ENCODE results near the gene CXCR4. TPM values are rescaled to one million over a fixed set of nuclear protein-coding genes. Genes with fewer than 3 reads are reported as not detected.

The CXCR4 gene
- polyA plus RNA-seq, 1 of the 3 experiments (the other 2 are of a cell fraction): 0.48 TPM

DNA sequence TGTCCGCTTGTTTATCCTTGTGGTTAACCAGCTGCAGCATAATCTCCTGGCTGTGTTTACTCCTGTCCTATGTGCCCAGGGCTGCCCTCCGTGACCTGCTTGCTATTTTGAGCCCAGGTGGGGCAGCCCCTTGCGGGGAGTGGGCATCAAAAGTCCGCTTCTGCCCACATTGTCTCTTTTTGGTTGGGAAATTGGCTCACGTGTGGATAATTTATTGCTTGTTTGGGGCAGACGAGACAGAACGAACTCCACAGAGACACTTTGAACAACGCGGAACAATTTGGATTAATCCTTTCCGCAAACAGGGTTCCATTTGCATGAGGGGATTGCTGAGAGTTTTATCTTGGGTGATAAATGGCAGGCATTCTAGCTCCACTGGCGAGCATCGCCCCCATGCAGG lies 8.1 kb upstream of the CXCR4 start (continued):
- TF ChIP-seq SIN3A (IDR thresholded peaks at IDR 0.05; ENCODE audit: borderline replicate concordance, low read depth, low read length) (no peak), YY1 (IDR thresholded peaks at IDR 0.05; ENCODE audit: low read depth) (no peak), MEF2A (IDR thresholded peaks at IDR 0.05; ENCODE audit: borderline replicate concordance, low read depth) (no peak), MXI1 (IDR thresholded peaks at IDR 0.05; ENCODE audit: low read depth, low read length) (no peak), EP300 (IDR thresholded peaks at IDR 0.05; ENCODE audit: borderline replicate concordance in 1 of 2, low read depth in 1 of 2, low read length in 1 of 2) (no peak)
- TF ChIP-seq, protein P1, sequence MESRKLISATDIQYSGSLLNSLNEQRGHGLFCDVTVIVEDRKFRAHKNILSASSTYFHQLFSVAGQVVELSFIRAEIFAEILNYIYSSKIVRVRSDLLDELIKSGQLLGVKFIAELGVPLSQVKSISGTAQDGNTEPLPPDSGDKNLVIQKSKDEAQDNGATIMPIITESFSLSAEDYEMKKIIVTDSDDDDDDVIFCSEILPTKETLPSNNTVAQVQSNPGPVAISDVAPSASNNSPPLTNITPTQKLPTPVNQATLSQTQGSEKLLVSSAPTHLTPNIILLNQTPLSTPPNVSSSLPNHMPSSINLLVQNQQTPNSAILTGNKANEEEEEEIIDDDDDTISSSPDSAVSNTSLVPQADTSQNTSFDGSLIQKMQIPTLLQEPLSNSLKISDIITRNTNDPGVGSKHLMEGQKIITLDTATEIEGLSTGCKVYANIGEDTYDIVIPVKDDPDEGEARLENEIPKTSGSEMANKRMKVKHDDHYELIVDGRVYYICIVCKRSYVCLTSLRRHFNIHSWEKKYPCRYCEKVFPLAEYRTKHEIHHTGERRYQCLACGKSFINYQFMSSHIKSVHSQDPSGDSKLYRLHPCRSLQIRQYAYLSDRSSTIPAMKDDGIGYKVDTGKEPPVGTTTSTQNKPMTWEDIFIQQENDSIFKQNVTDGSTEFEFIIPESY (IDR thresholded peaks at IDR 0.05; ENCODE audit: borderline replicate concordance, low read depth): no peak
- TF ChIP-seq, protein P2, sequence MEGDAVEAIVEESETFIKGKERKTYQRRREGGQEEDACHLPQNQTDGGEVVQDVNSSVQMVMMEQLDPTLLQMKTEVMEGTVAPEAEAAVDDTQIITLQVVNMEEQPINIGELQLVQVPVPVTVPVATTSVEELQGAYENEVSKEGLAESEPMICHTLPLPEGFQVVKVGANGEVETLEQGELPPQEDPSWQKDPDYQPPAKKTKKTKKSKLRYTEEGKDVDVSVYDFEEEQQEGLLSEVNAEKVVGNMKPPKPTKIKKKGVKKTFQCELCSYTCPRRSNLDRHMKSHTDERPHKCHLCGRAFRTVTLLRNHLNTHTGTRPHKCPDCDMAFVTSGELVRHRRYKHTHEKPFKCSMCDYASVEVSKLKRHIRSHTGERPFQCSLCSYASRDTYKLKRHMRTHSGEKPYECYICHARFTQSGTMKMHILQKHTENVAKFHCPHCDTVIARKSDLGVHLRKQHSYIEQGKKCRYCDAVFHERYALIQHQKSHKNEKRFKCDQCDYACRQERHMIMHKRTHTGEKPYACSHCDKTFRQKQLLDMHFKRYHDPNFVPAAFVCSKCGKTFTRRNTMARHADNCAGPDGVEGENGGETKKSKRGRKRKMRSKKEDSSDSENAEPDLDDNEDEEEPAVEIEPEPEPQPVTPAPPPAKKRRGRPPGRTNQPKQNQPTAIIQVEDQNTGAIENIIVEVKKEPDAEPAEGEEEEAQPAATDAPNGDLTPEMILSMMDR (IDR thresholded peaks at IDR 0.05): no peak

DNA sequence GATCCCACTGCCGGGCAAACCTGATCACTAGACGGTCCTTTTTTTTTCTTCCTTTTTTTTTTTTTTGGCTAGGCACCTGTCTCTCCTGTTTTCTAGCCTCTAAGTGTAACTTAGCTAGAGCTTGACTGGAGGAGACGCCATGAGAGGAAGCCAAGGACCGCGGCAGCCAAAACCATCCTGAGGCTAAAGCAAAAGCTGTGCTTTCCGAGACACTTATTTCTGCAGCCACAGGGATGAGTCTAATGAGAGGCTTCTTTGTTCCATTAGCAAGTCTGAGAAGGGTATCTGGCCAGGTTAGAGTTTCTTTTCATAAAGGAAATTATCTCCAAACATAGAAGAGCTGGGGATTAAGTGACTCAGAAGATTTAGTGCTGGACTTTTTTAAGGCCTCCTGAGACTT lies 7.3 kb upstream of the CXCR4 start:
- H3K9me3 ChIP-seq: no peaks in the 10 kb centered on the region
- H3F3A ChIP-seq (replicated peaks; ENCODE audit: insufficient read depth): no peaks in the 10 kb centered on the region
- H3K36me3 ChIP-seq (replicated peaks in 1 of 2; ENCODE audit: control insufficient read depth in 1 of 2, insufficient read depth in 2 of 2, low read length in 1 of 2): no peaks in the 10 kb centered on the region
- H3K27me3 ChIP-seq (ENCODE audit: insufficient read depth): peaks cover 7% of the 10 kb centered on the region; the same call in 1 of the 2 replicates
- no peak for DNase-seq
- H3K9ac ChIP-seq: no peak overlapping the region
- no peak overlapping the region for H3K27ac ChIP-seq (ENCODE audit: low read depth in 2 of 2, low read length in 1 of 2)
- H2AFZ ChIP-seq (ENCODE audit: low read depth): no peak overlapping the region
- H4K20me1 ChIP-seq (ENCODE audit: insufficient read depth): no peaks in the 10 kb centered on the region
- no peak for TF ChIP-seq NFIC (IDR thresholded peaks at IDR 0.05; ENCODE audit: borderline replicate concordance)
- TF ChIP-seq POLR2AphosphoS5 (IDR thresholded peaks at IDR 0.05; ENCODE audit: low read depth, low read length): no peak
- TF ChIP-seq RFX5 (IDR thresholded peaks at IDR 0.05; ENCODE audit: low read length): no peak
- no peak overlapping the region for H3K4me3 ChIP-seq (ENCODE audit: low read depth in 2 of 2, low read length in 1 of 2)
- CTCF ChIA-PET: interaction anchor here (0.6 kb wide), 1 partner anchor 205 kb away, joined by 3 read pairs; no protein-coding TSS in a partner anchor
- H3K9me2 ChIP-seq: no peaks in the 10 kb centered on the region
- no peaks in the 10 kb centered on the region for H3K79me2 ChIP-seq (ENCODE audit: insufficient read depth)
- H3K4me2 ChIP-seq: no peak overlapping the region
- POLR2A ChIA-PET: no interaction called here
- H3K4me1 ChIP-seq (ENCODE audit: control insufficient read depth in 1 of 2, insufficient read depth in 2 of 2, low read depth in 1 of 2, low read length in 1 of 2): peaks cover 0 to 2% of the 10 kb centered on the region in 2 experiments; a peak in 2 of 4 replicates
- WGBS (ENCODE audit: low lambda C conversion rate): 52% methylated on average over 6 of the region's 6 CpGs

DNA sequence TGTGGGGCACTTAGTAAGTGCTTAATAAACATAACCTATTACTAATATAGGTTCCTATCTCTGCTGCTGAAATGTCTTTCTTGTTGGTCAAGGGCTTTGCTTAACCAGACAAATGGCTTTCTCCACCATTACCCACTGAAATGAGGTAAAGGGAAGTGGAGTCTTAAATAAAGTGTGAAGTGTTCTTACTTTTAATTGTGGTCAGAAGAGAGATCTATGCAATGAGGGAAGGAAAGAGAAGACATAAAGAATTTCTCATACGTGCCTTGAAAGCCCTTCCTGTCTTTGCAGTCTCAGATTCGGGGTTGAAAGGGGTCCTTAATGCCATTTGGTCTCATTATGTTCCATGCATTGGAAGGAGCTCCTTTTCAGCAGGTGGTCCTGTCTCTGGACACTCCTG lies 6.9 kb upstream of the CXCR4 start:
- H3K9me3 ChIP-seq: no peaks in the 10 kb centered on the region
- H3K4me3 ChIP-seq (ENCODE audit: low read depth in 2 of 2, low read length in 1 of 2): no peak overlapping the region
- H3K27ac ChIP-seq (ENCODE audit: low read depth in 2 of 2, low read length in 1 of 2): no peak overlapping the region
- H3K27me3 ChIP-seq (ENCODE audit: insufficient read depth): peaks cover 11% of the 10 kb centered on the region; the same call in 1 of the 2 replicates
- no peaks in the 10 kb centered on the region for H3K36me3 ChIP-seq (replicated peaks in 1 of 2; ENCODE audit: control insufficient read depth in 1 of 2, insufficient read depth in 2 of 2, low read length in 1 of 2)
- 8% methylated on average over 2 of the region's 2 CpGs for WGBS (ENCODE audit: low lambda C conversion rate)
- H3K4me2 ChIP-seq: no peak overlapping the region
- H3K9ac ChIP-seq: no peak overlapping the region
- DNase-seq: no peak
- no peaks in the 10 kb centered on the region for H3K79me2 ChIP-seq (ENCODE audit: insufficient read depth)
- POLR2A ChIA-PET: no interaction called here
- H4K20me1 ChIP-seq (ENCODE audit: insufficient read depth): no peaks in the 10 kb centered on the region
- H3K4me1 ChIP-seq (ENCODE audit: control insufficient read depth in 1 of 2, insufficient read depth in 2 of 2, low read depth in 1 of 2, low read length in 1 of 2): peaks cover 0 to 2% of the 10 kb centered on the region in 2 experiments; a peak in 2 of 4 replicates
- CTCF ChIA-PET: interaction anchor here (1.0 kb wide), 1 partner anchor 11 kb away, joined by 4 read pairs; no protein-coding TSS in a partner anchor
- no peaks in the 10 kb centered on the region for H3F3A ChIP-seq (replicated peaks; ENCODE audit: insufficient read depth)
- H3K9me2 ChIP-seq: no peaks in the 10 kb centered on the region
- H2AFZ ChIP-seq (ENCODE audit: low read depth): no peak overlapping the region
- no peak for TF ChIP-seq EP300 (IDR thresholded peaks at IDR 0.05; ENCODE audit: borderline replicate concordance in 1 of 2, low read depth in 1 of 2, low read length in 1 of 2)
- no peak for TF ChIP-seq TCF12 (IDR thresholded peaks at IDR 0.05)
- TF ChIP-seq NRF1 (IDR thresholded peaks at IDR 0.05; ENCODE audit: low read depth, low read length): no peak
- TF ChIP-seq, protein P3, sequence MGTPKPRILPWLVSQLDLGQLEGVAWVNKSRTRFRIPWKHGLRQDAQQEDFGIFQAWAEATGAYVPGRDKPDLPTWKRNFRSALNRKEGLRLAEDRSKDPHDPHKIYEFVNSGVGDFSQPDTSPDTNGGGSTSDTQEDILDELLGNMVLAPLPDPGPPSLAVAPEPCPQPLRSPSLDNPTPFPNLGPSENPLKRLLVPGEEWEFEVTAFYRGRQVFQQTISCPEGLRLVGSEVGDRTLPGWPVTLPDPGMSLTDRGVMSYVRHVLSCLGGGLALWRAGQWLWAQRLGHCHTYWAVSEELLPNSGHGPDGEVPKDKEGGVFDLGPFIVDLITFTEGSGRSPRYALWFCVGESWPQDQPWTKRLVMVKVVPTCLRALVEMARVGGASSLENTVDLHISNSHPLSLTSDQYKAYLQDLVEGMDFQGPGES (IDR thresholded peaks at IDR 0.05; ENCODE audit: low read depth, low read length): no peak
- TF ChIP-seq TAF1 (IDR thresholded peaks at IDR 0.05; ENCODE audit: borderline replicate concordance, low read depth, low read length): no peak
- TF ChIP-seq TEAD4 (IDR thresholded peaks at IDR 0.05; ENCODE audit: borderline replicate concordance, insufficient read depth): no peak
- TF ChIP-seq, protein P2 (IDR thresholded peaks at IDR 0.05): no peak
- no peak for TF ChIP-seq FOXM1 (IDR thresholded peaks at IDR 0.05; ENCODE audit: low read depth)
- TF ChIP-seq POLR2AphosphoS5 (IDR thresholded peaks at IDR 0.05; ENCODE audit: low read depth, low read length): no peak
- TF ChIP-seq, protein P4, sequence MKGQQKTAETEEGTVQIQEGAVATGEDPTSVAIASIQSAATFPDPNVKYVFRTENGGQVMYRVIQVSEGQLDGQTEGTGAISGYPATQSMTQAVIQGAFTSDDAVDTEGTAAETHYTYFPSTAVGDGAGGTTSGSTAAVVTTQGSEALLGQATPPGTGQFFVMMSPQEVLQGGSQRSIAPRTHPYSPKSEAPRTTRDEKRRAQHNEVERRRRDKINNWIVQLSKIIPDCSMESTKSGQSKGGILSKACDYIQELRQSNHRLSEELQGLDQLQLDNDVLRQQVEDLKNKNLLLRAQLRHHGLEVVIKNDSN (IDR thresholded peaks at IDR 0.05; ENCODE audit: borderline replicate concordance, low read depth): no peak
- no peak for TF ChIP-seq RAD21 (IDR thresholded peaks at IDR 0.05; ENCODE audit: low read length)
- no peak for TF ChIP-seq NFIC (IDR thresholded peaks at IDR 0.05; ENCODE audit: borderline replicate concordance)

Data from SK-N-SH (cell line).